HG02973 (cell line): ENCODE results near the gene ZNF85.
"Not testable (repeated sequence)": the region's sequence is repeated elsewhere in the genome, so short reads cannot be mapped to it uniquely, and the experiment has no call there.

Experiments used
- ATAC-seq: cut with Tn5 transposase; IDR thresholded peaks from one replicate; pipeline ENCODE4 v1.9.1; 2021; ENCODE audit warnings: moderate library complexity; ENCODE audit not compliant: unreplicated experiment

ZNF85 gene

DNA sequence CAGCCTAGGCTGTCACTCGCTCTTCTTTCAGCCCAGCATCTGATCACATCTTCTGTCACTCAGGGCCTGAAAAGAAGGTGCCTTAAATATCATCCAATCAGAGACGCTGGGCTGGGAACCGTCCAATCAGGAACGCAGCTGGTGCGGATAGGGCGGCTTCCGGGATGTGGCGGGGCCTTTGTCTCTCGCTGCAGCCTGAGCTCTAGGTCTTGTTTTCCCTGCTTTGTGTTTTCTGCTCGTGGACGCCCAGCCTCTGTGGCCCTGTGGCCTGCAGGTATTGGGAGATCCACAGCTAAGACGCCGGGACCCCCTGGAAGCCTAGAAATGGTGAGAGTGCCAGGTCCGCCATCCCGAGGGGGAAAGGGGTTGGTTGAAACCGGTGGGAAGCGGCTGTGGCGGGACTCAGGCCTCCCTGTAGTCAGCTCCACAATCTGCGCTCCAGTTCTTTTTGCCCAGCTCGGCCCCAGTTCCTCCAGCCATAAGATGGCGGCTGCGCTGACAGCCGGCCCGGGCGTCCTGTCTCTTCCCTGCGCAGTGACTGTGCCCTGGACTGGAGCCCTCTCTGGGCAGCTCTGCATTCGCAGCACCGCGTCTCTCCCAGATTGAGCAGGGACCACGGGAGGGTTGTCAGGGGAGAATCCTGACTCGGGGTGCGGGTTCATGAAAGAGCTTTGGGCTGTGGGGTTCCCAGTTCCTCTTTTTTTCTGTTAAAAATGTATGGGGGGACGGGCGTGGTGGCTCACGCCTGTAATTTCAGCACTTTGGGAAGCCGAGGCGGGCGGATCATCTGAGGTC lies at the start of gene ZNF85:
Gene ZNF85, plus strand, starts transcription at position 175 of the 795 bp plus-strand sequence. Its CDS starts 150 bp downstream, at position 325.
- ATAC-seq, result peak; percentile 96

DNA sequence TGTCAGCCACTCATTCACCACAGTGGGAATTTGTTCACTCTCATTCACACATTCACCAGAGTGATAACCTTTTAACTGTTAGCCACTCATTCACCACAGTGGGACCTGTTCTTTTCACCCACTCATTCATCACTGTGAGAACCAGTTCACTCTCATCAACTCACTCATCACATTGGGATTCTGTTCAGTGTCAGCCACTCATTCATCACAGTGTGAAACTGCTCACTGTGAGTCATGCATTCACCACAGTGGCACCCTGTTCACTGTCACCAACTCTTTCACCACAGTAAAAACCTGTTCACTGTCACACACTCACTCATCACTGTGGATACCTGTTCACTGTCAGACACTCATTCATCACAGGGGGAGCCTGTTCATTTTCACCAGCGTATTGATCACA lies 43.5 kb upstream of the ZNF85 start:
- ATAC-seq, result no peak

DNA sequence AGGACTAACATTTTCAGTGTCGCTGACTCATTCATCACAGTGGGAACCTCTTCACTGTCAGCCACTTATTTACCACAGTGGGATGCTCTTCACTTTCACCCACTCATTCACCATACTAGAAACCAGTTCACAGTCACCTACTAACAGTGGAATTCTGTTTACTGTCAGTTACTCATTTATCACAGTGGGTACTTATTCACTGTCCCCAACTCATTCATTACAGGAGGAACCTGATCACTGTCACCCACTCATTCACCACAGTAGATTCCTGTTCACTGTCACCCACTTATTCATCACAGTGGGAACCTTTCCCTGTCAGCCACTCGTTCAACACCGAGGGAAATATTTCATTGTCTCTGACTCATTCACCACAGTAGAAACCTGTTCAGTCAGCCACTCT lies 10.1 kb upstream of the ZNF85 start:
- ATAC-seq, result no peak

DNA sequence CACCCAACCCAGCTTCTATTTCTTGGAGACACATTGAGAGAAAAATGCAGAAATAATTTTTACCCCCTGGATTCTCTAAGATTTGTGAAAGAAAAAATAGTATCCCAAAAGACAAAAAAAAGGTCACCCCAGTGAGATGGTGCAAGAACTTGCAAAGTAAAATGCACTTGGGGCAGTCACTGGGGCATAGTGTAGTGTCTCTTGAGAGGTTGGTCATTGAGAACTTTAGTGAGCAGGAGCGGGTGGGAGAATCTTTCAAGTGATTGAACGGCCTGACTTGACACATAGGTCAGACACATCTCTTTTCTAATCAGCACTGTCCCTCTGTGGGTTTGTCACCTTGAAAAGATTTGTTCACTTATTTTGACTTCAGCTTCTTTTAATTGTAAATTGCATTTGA lies 2.4 kb downstream of the ZNF85 start:
- no peak for ATAC-seq

DNA sequence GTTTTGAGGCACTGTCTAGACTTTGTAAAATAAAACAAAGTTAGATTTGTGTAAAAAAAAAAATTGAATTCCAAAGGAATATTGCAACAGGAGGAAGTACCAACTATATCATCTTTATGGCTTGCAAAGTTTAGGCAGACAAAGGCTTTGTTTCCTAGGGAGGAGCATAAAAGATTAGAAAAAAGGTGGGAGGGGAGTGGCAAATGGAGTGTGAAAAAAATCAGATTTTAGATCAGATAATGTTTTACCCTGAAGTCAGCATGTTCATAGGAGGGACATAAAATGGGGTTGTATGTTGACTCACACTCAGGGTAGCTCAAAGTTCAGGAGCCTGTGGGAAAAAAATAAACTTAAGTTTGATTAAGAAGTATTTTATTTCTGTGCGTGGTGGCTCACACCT lies 3.7 kb downstream of the ZNF85 start:
- ATAC-seq, result no peak

DNA sequence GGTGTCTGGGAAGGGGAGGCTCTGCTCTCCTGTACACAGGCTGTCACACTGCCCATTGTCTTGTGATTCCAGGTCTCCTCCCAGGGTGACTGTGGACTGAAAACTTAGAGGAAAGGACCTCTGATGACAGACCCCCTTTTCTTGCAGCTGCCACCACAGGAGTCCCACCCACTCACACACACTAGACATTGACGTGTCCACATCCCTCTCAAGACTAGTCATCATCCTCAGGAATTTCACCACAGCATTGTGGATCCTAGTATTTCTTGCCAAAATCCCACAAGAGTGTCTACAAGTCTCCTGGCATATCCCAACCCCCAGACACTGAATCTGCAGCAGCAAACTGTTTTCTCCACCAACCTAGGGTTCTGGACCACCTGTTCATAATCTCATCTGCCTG lies 5.3 kb downstream of the ZNF85 start:
- no peak for ATAC-seq

DNA sequence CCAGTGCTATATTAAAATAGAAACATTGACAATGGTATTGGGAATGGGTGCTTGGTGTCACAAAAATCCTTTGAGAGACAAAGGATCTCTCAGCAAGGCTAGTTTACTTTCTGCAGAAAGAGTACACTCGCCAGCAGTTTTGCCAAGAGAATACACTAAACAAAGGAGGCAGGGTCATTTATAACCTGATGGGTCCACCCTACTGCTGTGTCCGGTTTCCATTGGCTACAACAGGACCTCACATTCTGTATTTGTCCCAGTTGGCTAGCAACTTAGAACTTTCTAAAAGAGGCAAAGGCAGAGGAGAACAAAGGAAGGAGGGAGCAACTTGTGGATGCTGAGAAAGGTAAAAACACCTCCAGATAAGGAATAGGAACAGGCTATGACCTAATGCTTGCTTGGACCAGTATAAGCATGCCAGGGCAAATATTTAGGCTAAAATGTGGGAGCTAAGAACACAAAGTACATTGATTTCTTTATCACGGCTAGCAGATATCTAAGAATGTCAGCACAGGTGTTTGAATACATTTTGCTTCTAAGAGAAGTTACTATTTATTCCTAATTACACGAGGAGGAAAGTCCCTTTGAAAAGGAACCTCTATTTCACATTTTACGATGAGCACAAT lies 13.4 kb downstream of the ZNF85 start:
- ATAC-seq, result not testable (repeated sequence)

DNA sequence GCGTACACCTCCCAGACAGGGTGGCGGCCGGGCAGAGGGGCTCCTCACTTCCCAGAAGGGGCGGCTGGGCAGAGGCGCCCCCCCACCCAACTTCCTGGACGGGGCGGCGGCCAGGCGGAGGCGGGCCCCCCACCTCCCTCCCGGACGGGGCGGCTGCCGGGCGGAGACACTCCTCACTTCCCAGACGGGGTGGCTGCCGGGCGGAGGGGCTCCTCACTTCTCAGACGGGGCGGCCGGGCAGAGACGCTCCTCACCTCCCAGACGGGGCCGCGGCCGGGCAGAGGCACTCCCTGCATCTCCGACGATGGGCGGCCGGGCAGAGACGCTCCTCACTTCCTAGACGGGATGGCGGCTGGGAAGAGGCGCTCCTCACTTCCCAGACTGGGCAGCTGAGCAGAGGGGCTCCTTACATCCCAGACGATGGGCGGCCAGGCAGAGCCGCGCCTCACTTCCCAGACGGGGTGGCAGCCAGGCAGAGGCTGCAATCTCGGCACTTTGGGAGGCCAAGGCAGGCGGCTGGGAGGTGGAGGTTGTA lies 29.6 kb downstream of the ZNF85 start:
- ATAC-seq, result not testable (repeated sequence)

DNA sequence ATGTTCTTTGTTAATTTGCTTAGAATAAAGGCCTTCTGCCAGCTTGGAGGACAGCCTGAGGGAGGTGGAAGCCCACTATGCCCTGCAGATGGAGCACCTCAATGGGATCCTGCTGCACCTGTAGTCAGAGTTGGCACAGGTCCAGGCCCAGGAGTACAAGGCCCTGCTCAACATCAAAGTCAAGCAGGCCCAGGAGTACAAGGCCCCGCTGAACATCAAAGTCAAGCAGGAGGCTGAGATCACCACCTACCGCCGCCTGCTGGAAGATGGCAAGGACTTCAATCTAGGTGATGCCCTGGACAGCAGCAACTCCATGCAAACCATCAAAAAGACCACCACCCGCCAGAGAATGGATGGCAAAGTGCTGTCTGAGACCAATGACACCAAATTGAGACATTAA lies 41.7 kb downstream of the ZNF85 start:
- no peak for ATAC-seq

DNA sequence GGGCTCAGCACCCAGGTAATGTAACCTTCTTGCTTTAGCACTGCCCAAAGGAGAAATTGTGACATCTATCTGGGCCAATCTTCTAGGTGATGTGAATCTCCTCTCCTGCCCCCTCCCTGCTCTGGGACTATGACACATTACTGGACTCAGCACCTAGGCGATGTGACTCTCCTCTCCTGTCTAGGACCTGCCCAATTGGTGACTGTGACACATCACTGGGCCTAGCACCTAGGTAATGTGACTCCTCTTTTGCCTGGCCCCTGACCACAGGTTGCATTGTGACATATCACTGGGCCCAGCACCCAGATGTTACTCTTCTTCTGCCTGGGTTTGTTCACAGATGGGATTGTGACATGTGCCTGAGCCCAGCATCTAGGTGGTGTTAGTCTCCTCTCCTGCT lies 45.0 kb downstream of the ZNF85 start:
- ATAC-seq, result no peak

DNA sequence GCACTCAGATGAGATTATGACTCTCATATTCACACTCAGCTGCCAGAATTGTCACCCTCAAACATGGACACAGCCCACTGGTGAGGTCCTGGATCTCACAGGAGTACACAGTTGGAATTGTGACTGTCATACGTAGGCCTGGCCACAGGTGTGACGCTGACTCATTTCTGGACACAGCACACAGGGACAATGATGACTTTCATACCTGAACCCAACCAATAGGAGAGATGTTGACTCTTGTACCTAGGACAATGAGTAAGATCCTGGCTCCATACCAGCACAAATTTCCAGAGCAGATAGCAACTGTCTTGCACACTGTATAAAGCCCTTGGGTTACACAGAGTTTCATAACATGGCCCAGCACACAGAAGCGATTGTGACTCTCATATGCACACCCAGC lies 46.4 kb downstream of the ZNF85 start:
- no peak for ATAC-seq

DNA sequence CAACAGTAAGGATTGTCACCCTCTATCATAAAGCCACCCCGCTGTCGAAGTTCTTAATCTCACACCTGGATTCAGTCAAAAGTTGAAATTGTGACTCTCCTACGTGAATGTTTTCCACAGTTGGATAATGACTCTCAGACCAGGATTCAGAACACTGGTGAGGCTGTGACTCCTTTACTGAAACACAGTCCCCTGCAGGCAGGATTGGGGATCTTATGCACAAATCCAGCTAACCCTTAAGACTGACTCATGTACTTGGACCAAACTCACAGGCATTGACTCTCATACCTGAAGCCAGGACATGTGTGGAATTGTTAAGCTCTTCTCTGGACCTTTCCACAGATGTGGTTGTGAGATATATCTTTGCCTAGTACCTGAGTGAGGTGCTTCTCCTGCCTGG lies 46.8 kb downstream of the ZNF85 start:
- no peak for ATAC-seq

DNA sequence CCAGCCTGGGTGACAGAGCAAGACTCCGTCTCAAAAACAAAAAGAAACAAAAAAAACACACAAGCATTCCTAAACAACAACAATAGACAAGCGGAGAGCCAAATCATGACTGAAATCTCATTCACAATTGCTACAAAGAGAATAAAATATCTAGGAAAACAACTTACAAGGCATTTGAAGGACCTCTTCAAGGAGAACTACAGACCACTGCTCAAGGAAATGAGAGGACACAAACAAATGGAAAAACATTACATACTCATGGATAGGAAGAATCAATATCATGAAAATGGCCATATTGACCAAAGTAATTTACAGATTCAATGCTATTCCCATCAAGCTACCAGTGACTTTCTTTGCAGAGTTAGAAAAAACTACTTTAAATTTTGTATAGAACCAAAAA lies 69.7 kb downstream of the ZNF85 start:
- ATAC-seq, result not testable (repeated sequence)

DNA sequence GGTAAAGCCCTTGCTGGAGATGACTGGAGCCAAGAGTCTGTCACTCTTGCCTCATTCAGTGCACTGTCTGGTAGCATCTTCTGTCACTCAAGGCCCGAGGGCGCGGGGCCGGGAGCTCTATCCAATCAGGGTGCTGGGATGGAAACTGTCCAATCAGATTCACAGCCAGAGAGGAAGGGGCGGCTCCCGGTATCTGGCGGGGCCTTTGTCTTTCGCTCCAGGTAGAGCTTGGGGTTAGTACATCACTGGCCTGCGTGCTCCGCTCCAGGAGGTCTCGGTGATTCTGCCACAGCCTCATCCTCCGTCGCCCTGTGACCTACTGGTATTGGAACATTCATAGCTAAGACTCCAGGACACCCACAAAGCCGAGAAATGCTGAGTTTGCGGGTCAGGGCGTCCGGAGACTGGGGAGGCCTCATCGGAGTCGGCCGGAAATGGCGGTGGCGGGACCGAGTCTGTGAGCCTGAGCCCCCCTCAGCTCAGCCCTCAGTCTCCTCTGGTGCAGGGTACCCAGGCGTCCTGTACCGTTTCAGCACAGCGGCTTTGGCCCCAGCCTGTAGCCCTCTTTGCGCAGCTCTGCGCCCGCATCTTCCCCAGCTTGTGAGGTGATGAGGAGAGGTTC lies 76.8 kb downstream of the ZNF85 start:
- ATAC-seq, result peak; percentile 98
